HCT116 (cell line): ENCODE results near the gene HMGN1. TPM values are rescaled to one million over a fixed set of nuclear protein-coding genes. Genes with fewer than 3 reads are reported as not detected.

Source experiments
- total RNA-seq: library from RNA; stranded (reverse); gene quantifications from one replicate; pipeline ENCODE4 v1.2.1, GENCODE V29; 2021; ENCODE audit not compliant: unreplicated experiment

Gene HMGN1
- total RNA-seq, 1 experiment from 2014 or later, result 399 TPM

Other genes starting within 250 kb of the HMGN1 start
- gene PSMG1, start 165.6 kb downstream of the HMGN1 start, total RNA-seq, result 83.7 TPM
- 33.1 TPM for gene BRWD1, start 35.5 kb downstream of the HMGN1 start, total RNA-seq
- gene LCA5L, start 96.7 kb upstream of the HMGN1 start, total RNA-seq, result 1.9 TPM
- gene SH3BGR, start 102.9 kb upstream of the HMGN1 start, total RNA-seq, result 4.8 TPM